Hepatocyte (in vitro differentiated cells): ENCODE results near the gene HNF1B.

Experiments used
- EZH2phosphoT487 ChIP-seq: fragments of 200-600 bp; sonication (generic); IDR thresholded peaks from one replicate; pipeline ENCODE4 v1.6.1; 2018; ENCODE audit warnings: antibody characterized with exemption, mild to moderate bottlenecking, low read depth, moderate library complexity; ENCODE audit not compliant: unreplicated experiment, severe bottlenecking
- TF ChIP-seq, protein P1 (sequence below): fragments of 200-600 bp; sonication (generic); IDR thresholded peaks from 2 replicates; pipeline ENCODE4 v1.5.1; 2016; ENCODE audit warnings: antibody characterized with exemption, mild to moderate bottlenecking; ENCODE audit not compliant: poor library complexity

GRCh38 chr17:37740915-37741314 lies 3.9 kb downstream of the HNF1B start:
- TF ChIP-seq, protein P1, sequence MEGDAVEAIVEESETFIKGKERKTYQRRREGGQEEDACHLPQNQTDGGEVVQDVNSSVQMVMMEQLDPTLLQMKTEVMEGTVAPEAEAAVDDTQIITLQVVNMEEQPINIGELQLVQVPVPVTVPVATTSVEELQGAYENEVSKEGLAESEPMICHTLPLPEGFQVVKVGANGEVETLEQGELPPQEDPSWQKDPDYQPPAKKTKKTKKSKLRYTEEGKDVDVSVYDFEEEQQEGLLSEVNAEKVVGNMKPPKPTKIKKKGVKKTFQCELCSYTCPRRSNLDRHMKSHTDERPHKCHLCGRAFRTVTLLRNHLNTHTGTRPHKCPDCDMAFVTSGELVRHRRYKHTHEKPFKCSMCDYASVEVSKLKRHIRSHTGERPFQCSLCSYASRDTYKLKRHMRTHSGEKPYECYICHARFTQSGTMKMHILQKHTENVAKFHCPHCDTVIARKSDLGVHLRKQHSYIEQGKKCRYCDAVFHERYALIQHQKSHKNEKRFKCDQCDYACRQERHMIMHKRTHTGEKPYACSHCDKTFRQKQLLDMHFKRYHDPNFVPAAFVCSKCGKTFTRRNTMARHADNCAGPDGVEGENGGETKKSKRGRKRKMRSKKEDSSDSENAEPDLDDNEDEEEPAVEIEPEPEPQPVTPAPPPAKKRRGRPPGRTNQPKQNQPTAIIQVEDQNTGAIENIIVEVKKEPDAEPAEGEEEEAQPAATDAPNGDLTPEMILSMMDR = no peak
- no peak for TF ChIP-seq EZH2phosphoT487
